Colonic mucosa (tissue), 4 donors: ENCODE results near the gene TMCC3. TPM values are rescaled to one million over a fixed set of nuclear protein-coding genes. Genes with fewer than 3 reads are reported as not detected.
"Not testable (repeated sequence)": the region's sequence is repeated elsewhere in the genome, so short reads cannot be mapped to it uniquely, and the experiment has no call there.

ENCODE experiments used
- DNase-seq: peaks from one replicate; pipeline ENCODE4 v3.0.0-alpha.2; 2020
- H3K27ac ChIP-seq: fragments of 200-600 bp; one replicate; pipeline ENCODE4 v1.8.0; 2021
- H3K27me3 ChIP-seq: fragments of 200-600 bp; one replicate; pipeline ENCODE4 v1.8.0; 2021
- H3K36me3 ChIP-seq: fragments of 200-600 bp; one replicate; pipeline ENCODE4 v1.8.0; 2021
- H3K4me1 ChIP-seq: fragments of 200-600 bp; one replicate; pipeline ENCODE4 v1.8.0; 2021; ENCODE audit warnings: mild to moderate bottlenecking
- H3K4me3 ChIP-seq: fragments of 200-600 bp; one replicate; pipeline ENCODE4 v1.8.0; 2021
- H3K9ac ChIP-seq, 2 donors: one replicate each; pipeline ENCODE4 v1.7.0; 2013; ENCODE audit warnings: control low read depth in 2 of 2, low read depth in 2 of 2, low read length in 2 of 2
- H3K9me3 ChIP-seq: fragments of 200-600 bp; one replicate; pipeline ENCODE4 v1.8.0; 2021
- CTCF ChIP-seq: fragments of 200-600 bp; IDR thresholded peaks from one replicate; pipeline ENCODE4 v1.8.0; 2022; ENCODE audit warnings: antibody characterized with exemption, mild to moderate bottlenecking
- intact Hi-C: fragments of 100-400 bp; cut with DNase I; formaldehyde crosslinking; loops from one replicate; pipeline ENCODE4 v1.14.1; 2022
- total RNA-seq, 2 donors: library from RNA; stranded (reverse); fragmentation: NEBNext Ultra II Directional in 1 of 2; extraction: Animal tissue kit (Norgen Biotek cat#: 25700) in 1 of 2; gene quantifications; one replicate each; pipeline ENCODE4 v1.2.1, GENCODE V29; 2021
- donor health status: healthy.
- donor health status: DM: no; HTN: no; CAD: no.
- donor health status: DM: no; HTN: no; CAD: no.

Gene TMCC3
- total RNA-seq, 2 donors from 2014 or later = 21.4 to 77.4 TPM

- Histone ChIP-seq H3K27ac (no peak overlapping the region), H3K9ac (no peak overlapping the region), H3K27me3 (no peaks in the 10 kb centered on the region), H3K4me3 (no peak overlapping the region), H3K36me3 (no peaks in the 10 kb centered on the region), H3K4me1 (no peaks in the 10 kb centered on the region), H3K9me3 (no peaks in the 10 kb centered on the region)
- TF ChIP-seq CTCF = no peak
- no peak for DNase-seq
- intact Hi-C loops = no loop called here
Measured at GRCh38 chr12:94551810-94552209, 98.5 kb downstream of the TMCC3 start.

DNA sequence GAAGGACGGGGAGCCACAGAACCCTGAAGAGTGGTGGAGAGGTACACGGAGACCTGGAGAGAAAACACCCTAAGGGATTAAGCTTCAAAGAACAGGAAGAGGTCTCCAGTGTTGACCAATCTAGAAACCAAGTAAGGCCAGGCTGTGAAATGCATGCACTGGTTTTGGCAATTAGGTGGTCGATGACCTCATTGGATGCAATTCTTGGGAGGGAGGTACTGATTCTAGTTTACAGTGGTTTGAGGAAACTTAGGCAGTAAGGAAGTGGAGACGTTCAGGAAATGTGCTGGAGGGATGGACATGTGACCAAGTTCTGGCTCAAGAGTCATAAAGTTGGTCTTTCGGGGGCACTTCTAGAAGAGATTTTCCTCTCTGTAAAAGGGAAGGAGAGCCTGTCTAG, 99.4 kb downstream of the TMCC3 start:
- H3K9me3 ChIP-seq = no peaks in the 10 kb centered on the region
- H3K36me3 ChIP-seq = no peaks in the 10 kb centered on the region
- no peak for TF ChIP-seq CTCF
- no peak for DNase-seq
- H3K4me3 ChIP-seq = no peak overlapping the region
- H3K27ac ChIP-seq = peak overlapping the region; percentile 18
- no peaks in the 10 kb centered on the region for H3K4me1 ChIP-seq
- no peaks in the 10 kb centered on the region for H3K27me3 ChIP-seq
- no peak overlapping the region for H3K9ac ChIP-seq
- intact Hi-C loops = no loop called here

DNA sequence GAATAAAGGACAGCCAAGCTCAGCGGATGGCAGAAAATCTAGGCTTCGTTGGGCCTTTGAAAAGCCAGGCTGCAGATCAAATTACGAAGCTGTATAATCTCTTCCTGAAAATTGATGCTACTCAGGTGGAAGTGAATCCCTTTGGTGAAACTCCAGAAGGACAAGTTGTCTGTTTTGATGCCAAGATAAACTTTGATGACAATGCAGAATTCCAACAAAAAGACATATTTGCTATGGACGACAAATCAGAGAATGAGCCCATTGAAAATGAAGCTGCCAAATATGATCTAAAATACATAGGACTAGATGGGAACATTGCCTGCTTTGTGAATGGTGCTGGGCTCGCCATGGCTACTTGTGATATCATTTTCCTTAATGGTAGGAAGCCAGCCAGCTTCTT, 101.5 kb downstream of the TMCC3 start:
- not testable (repeated sequence) for H3K27me3 ChIP-seq, H3K9ac ChIP-seq, DNase-seq, H3K4me3 ChIP-seq, H3K9me3 ChIP-seq, H3K27ac ChIP-seq, H3K36me3 ChIP-seq, H3K4me1 ChIP-seq
- intact Hi-C loops = loop anchor here (10.0 kb wide), 2 partner anchors 216 to 326 kb away; no protein-coding TSS in a partner anchor

DNA sequence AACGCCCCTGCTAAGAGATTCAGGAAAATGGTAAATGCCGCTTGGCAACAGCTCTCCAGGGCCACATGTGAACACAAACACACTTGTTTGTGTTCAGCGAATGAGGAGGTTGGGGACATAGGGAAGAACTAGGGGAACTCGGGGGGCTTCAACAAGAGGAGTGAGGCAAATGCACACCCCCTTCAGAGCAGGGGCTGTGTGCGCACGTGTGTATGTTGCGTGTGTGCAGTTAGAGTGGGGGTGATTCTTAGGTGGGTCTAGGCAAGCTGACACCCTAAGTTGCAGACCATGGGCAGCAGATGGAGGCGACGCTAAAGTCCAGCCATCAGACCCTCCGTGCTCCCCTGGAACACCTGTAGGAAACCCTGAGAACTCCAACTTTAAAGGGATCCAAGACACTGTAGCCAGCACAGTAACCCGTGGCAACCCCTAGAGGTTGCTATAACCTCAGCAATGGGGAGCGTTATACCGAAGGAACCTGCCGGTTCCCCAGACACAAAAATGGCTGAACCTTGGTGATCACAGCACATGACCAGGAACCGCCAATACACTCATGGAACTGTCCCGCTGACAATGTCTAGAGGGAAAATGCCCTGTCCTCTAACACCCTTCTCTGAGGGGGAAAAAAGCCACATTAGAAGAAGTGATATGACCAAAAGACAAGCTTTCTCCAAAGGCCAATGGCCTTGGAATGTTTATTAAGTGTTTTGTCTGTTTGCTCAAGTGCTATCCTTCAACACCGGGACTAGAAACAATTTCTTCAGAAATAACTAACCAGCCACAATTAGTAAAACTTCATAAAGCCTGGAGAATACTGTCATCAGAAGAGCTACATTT, 104.2 kb downstream of the TMCC3 start:
- Histone ChIP-seq H3K9ac (no peak overlapping the region), H3K9me3 (no peaks in the 10 kb centered on the region), H3K4me3 (no peak overlapping the region), H3K27ac (no peak overlapping the region), H3K4me1 (no peaks in the 10 kb centered on the region), H3K27me3 (no peaks in the 10 kb centered on the region), H3K36me3 (no peaks in the 10 kb centered on the region)
- intact Hi-C loops = loop anchor here (10.0 kb wide), 2 partner anchors 219 to 329 kb away; no protein-coding TSS in a partner anchor
- peak; percentile 60 for DNase-seq
- TF ChIP-seq CTCF = peak; percentile 82

DNA sequence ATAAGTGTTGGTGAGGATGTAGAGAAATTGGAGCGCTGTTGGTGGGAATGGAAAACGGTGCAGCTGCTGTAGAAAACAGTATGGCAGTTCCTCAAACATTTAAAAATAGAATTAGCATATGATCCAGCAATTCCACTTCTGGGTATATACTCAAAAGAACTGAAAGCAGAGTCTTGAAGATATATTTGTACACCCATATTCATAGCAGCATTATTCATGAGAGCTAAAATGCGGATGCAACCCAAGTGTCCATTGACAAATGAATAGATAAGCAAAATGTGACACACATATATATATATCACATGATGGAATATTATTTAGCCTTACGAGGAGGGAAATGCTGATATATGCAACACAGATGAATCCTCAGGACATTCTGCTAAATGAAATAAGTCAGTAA, 106.0 kb downstream of the TMCC3 start:
- H3K36me3 ChIP-seq = no peaks in the 10 kb centered on the region
- no peaks in the 10 kb centered on the region for H3K4me1 ChIP-seq
- H3K9ac ChIP-seq = no peak overlapping the region
- H3K4me3 ChIP-seq = no peak overlapping the region
- no peak for TF ChIP-seq CTCF
- H3K9me3 ChIP-seq = no peaks in the 10 kb centered on the region
- no peaks in the 10 kb centered on the region for H3K27me3 ChIP-seq
- no peak overlapping the region for H3K27ac ChIP-seq
- DNase-seq = no peak
- intact Hi-C loops = loop anchor here (10.0 kb wide), 2 partner anchors 220 to 330 kb away; no protein-coding TSS in a partner anchor

- Histone ChIP-seq H3K9ac (no peak overlapping the region), H3K27ac (no peak overlapping the region), H3K27me3 (no peaks in the 10 kb centered on the region), H3K9me3 (no peaks in the 10 kb centered on the region), H3K4me1 (no peaks in the 10 kb centered on the region), H3K4me3 (no peak overlapping the region), H3K36me3 (no peaks in the 10 kb centered on the region)
- TF ChIP-seq CTCF = no peak
- DNase-seq = no peak
- intact Hi-C loops = no loop called here
Measured at GRCh38 chr12:94538318-94538717, 112.0 kb downstream of the TMCC3 start.
